ENCODE data around the gene FAH.

FAH gene

GRCh38 chr15:80174017-80174746 is 21.4 kb downstream of the FAH start:
- DNase-seq: no peak

- DNase-seq: no peak
Measured at GRCh38 chr15:80175436-80175835, 22.6 kb downstream of the FAH start.

GRCh38 chr15:80176443-80176842 is 23.6 kb downstream of the FAH start:
- no peak for DNase-seq

GRCh38 chr15:80177156-80177555 is 24.4 kb downstream of the FAH start:
- DNase-seq: no peak

- DNase-seq: no peak
Measured at GRCh38 chr15:80179025-80179759, 26.4 kb downstream of the FAH start.

- no peak for DNase-seq
Measured at GRCh38 chr15:80179935-80180334, 27.1 kb downstream of the FAH start.

GRCh38 chr15:80180468-80180867 is 27.7 kb downstream of the FAH start:
- no peak for DNase-seq

- DNase-seq: no peak
Measured at GRCh38 chr15:80180986-80181385, 28.2 kb downstream of the FAH start.

- no peak for DNase-seq
Measured at GRCh38 chr15:80182611-80183261, 29.9 kb downstream of the FAH start.

GRCh38 chr15:80183306-80183705 is 30.5 kb downstream of the FAH start:
- DNase-seq: no peak

- no peak for DNase-seq
Measured at GRCh38 chr15:80183886-80184285, 31.1 kb downstream of the FAH start.

GRCh38 chr15:80184554-80184953 is 31.8 kb downstream of the FAH start:
- DNase-seq: no peak

- DNase-seq: no peak
Measured at GRCh38 chr15:80185152-80185551, 32.4 kb downstream of the FAH start.

- DNase-seq: no peak
Measured at GRCh38 chr15:80186066-80186465, 33.3 kb downstream of the FAH start.

GRCh38 chr15:80186597-80186996 is 33.8 kb downstream of the FAH start:
- DNase-seq: no peak

- peak; percentile 47 for DNase-seq
Measured at GRCh38 chr15:80188251-80188650, 35.5 kb downstream of the FAH start.

GRCh38 chr15:80191198-80191597 is 38.4 kb downstream of the FAH start:
- no peak for DNase-seq

- no peak for DNase-seq
Measured at GRCh38 chr15:80191897-80192595, 39.2 kb downstream of the FAH start.

- DNase-seq: no peak
Measured at GRCh38 chr15:80194186-80194585, 41.4 kb downstream of the FAH start.

GRCh38 chr15:80194914-80195313 is 42.1 kb downstream of the FAH start:
- no peak for DNase-seq

GRCh38 chr15:80199366-80199765 is 46.6 kb downstream of the FAH start:
- DNase-seq: no peak

- no peak for DNase-seq
Measured at GRCh38 chr15:80199869-80200268, 47.1 kb downstream of the FAH start.

- DNase-seq: no peak
Measured at GRCh38 chr15:80201256-80202015, 48.6 kb downstream of the FAH start.

Data from NCI-H2171 (cell line).